ENCODE data around the gene KATNAL2. TPM values are rescaled to one million over a fixed set of nuclear protein-coding genes. Genes with fewer than 3 reads are reported as not detected.

The KATNAL2 gene
- total RNA-seq (2.2 TPM), polyA plus RNA-seq (6.5 TPM)
- long read RNA-seq, donor 1, result 0 reads
- long read RNA-seq, donor 2, result 0 reads
- long read RNA-seq, donor 3, result 0 reads
- long read RNA-seq, donor 4, result 0 reads
- long read RNA-seq, donor 5, result 0 reads
- long read RNA-seq, donor 6, result 0 reads
- long read RNA-seq, donor 7, result 0 reads
- long read RNA-seq, donor 8, result 0 reads
- long read RNA-seq, donor 9, result 0 reads
- long read RNA-seq, donor 10, result 0 reads

- Histone ChIP-seq H3K27me3 (ENCODE audit: control insufficient read depth in 2 of 2, insufficient read depth in 1 of 2, low read length in 1 of 2) (no peaks in the 10 kb centered on the region), H3K36me3 (ENCODE audit: control insufficient read depth in 2 of 2, insufficient read depth in 2 of 2, low read length in 1 of 2) (no peaks in the 10 kb centered on the region), H3K27ac (ENCODE audit: low read depth in 1 of 2, low read length in 1 of 2) (peak within 1 kb of the TSS; percentile 63 to 88), H3K9me3 (ENCODE audit: control insufficient read depth in 2 of 2, insufficient read depth in 1 of 2, low read length in 1 of 2) (no peaks in the 10 kb centered on the region), H3K4me3 (ENCODE audit: low read length in 2 of 2) (peak within 1 kb of the TSS; percentile 75 to 96), H3K4me1 (ENCODE audit: control insufficient read depth in 2 of 2, insufficient read depth in 2 of 2, low read length in 2 of 2) (peaks cover 8 to 13% of the 10 kb centered on the region in 2 donors)
- WGBS, result under 1% methylated on average over 107 of the region's 107 CpGs
- DNase-seq (ENCODE audit: low read depth in 6 of 9, low spot score in 9 of 9), result peak in 7 of 9 donors; percentile 54 to 89 (median 80)
These were observed at the start of gene KATNAL2, which contains the start of gene PIAS2 for GRCh38 chr18:46917108-46917802. TSS of gene KATNAL2 (plus strand) at chr18:46917602. CDS start at chr18:46946873, 29,271 bp downstream. TSS of gene PIAS2 (minus strand) at chr18:46917507. CDS start at chr18:46917345, 162 bp downstream.

- H3K36me3 ChIP-seq (ENCODE audit: control insufficient read depth in 2 of 2, insufficient read depth in 2 of 2, low read length in 1 of 2), result peaks cover 0 to 2% of the 10 kb centered on the region in 2 donors
- H3K27me3 ChIP-seq (ENCODE audit: control insufficient read depth in 2 of 2, insufficient read depth in 1 of 2, low read length in 1 of 2), result no peaks in the 10 kb centered on the region
- no peak for DNase-seq (ENCODE audit: low read depth in 6 of 9, low spot score in 9 of 9)
- no peak overlapping the region for H3K27ac ChIP-seq (ENCODE audit: low read depth in 1 of 2, low read length in 1 of 2)
- peaks cover 2 to 10% of the 10 kb centered on the region in 2 donors for H3K9me3 ChIP-seq (ENCODE audit: control insufficient read depth in 2 of 2, insufficient read depth in 1 of 2, low read length in 1 of 2)
- H3K4me3 ChIP-seq (ENCODE audit: low read length in 2 of 2), result no peak overlapping the region
- 98% methylated on average over 11 of the region's 11 CpGs for WGBS
- H3K4me1 ChIP-seq (ENCODE audit: control insufficient read depth in 2 of 2, insufficient read depth in 2 of 2, low read length in 2 of 2), result no peaks in the 10 kb centered on the region
These were observed 49.1 kb upstream of the KATNAL2 start for GRCh38 chr18:46868169-46868921.

- 91% methylated on average over 15 of the region's 15 CpGs for WGBS
- Histone ChIP-seq H3K27me3 (ENCODE audit: control insufficient read depth in 2 of 2, insufficient read depth in 1 of 2, low read length in 1 of 2) (no peaks in the 10 kb centered on the region), H3K9me3 (ENCODE audit: control insufficient read depth in 2 of 2, insufficient read depth in 1 of 2, low read length in 1 of 2) (peaks cover 3 to 11% of the 10 kb centered on the region in 2 donors), H3K36me3 (ENCODE audit: control insufficient read depth in 2 of 2, insufficient read depth in 2 of 2, low read length in 1 of 2) (peaks cover 0 to 4% of the 10 kb centered on the region in 2 donors), H3K4me1 (ENCODE audit: control insufficient read depth in 2 of 2, insufficient read depth in 2 of 2, low read length in 2 of 2) (no peaks in the 10 kb centered on the region), H3K27ac (ENCODE audit: low read depth in 1 of 2, low read length in 1 of 2) (peak overlapping the region in 1 of 2 donors; percentile 54), H3K4me3 (ENCODE audit: low read length in 2 of 2) (no peak overlapping the region)
- DNase-seq (ENCODE audit: low read depth in 6 of 9, low spot score in 9 of 9), result no peak
These were observed 39.9 kb upstream of the KATNAL2 start for GRCh38 chr18:46877329-46877987.

GRCh38 chr18:46883180-46883579, 34.2 kb upstream of the KATNAL2 start:
- H3K9me3 ChIP-seq (ENCODE audit: control insufficient read depth in 2 of 2, insufficient read depth in 1 of 2, low read length in 1 of 2), result no peaks in the 10 kb centered on the region
- DNase-seq (ENCODE audit: low read depth in 6 of 9, low spot score in 9 of 9), result no peak
- H3K27me3 ChIP-seq (ENCODE audit: control insufficient read depth in 2 of 2, insufficient read depth in 1 of 2, low read length in 1 of 2), result no peaks in the 10 kb centered on the region
- 99% methylated on average over 4 of the region's 4 CpGs for WGBS
- no peak overlapping the region for H3K27ac ChIP-seq (ENCODE audit: low read depth in 1 of 2, low read length in 1 of 2)
- H3K4me3 ChIP-seq (ENCODE audit: low read length in 2 of 2), result no peak overlapping the region
- no peaks in the 10 kb centered on the region for H3K36me3 ChIP-seq (ENCODE audit: control insufficient read depth in 2 of 2, insufficient read depth in 2 of 2, low read length in 1 of 2)
- H3K4me1 ChIP-seq (ENCODE audit: control insufficient read depth in 2 of 2, insufficient read depth in 2 of 2, low read length in 2 of 2), result no peaks in the 10 kb centered on the region

- peaks cover 2 to 4% of the 10 kb centered on the region in 2 donors for H3K9me3 ChIP-seq (ENCODE audit: control insufficient read depth in 2 of 2, insufficient read depth in 1 of 2, low read length in 1 of 2)
- DNase-seq (ENCODE audit: low read depth in 6 of 9, low spot score in 9 of 9), result no peak
- 94% methylated on average over 2 of the region's 2 CpGs for WGBS
- no peak overlapping the region for H3K27ac ChIP-seq (ENCODE audit: low read depth in 1 of 2, low read length in 1 of 2)
- H3K36me3 ChIP-seq (ENCODE audit: control insufficient read depth in 2 of 2, insufficient read depth in 2 of 2, low read length in 1 of 2), result peaks cover 10 to 17% of the 10 kb centered on the region in 2 donors
- H3K4me1 ChIP-seq (ENCODE audit: control insufficient read depth in 2 of 2, insufficient read depth in 2 of 2, low read length in 2 of 2), result no peaks in the 10 kb centered on the region
- no peaks in the 10 kb centered on the region for H3K27me3 ChIP-seq (ENCODE audit: control insufficient read depth in 2 of 2, insufficient read depth in 1 of 2, low read length in 1 of 2)
- H3K4me3 ChIP-seq (ENCODE audit: low read length in 2 of 2), result no peak overlapping the region
These were observed 30.5 kb upstream of the KATNAL2 start for GRCh38 chr18:46886893-46887292.

GRCh38 chr18:46888965-46889364, 28.4 kb upstream of the KATNAL2 start:
- peaks cover 10 to 17% of the 10 kb centered on the region in 2 donors for H3K36me3 ChIP-seq (ENCODE audit: control insufficient read depth in 2 of 2, insufficient read depth in 2 of 2, low read length in 1 of 2)
- peaks cover 2 to 4% of the 10 kb centered on the region in 2 donors for H3K9me3 ChIP-seq (ENCODE audit: control insufficient read depth in 2 of 2, insufficient read depth in 1 of 2, low read length in 1 of 2)
- no peaks in the 10 kb centered on the region for H3K4me1 ChIP-seq (ENCODE audit: control insufficient read depth in 2 of 2, insufficient read depth in 2 of 2, low read length in 2 of 2)
- no peak for DNase-seq (ENCODE audit: low read depth in 6 of 9, low spot score in 9 of 9)
- no peak overlapping the region for H3K27ac ChIP-seq (ENCODE audit: low read depth in 1 of 2, low read length in 1 of 2)
- no peak overlapping the region for H3K4me3 ChIP-seq (ENCODE audit: low read length in 2 of 2)
- WGBS, result 94% methylated on average over 1 of the region's 1 CpG
- H3K27me3 ChIP-seq (ENCODE audit: control insufficient read depth in 2 of 2, insufficient read depth in 1 of 2, low read length in 1 of 2), result no peaks in the 10 kb centered on the region

- Histone ChIP-seq H3K27me3 (ENCODE audit: control insufficient read depth in 2 of 2, insufficient read depth in 1 of 2, low read length in 1 of 2) (no peaks in the 10 kb centered on the region), H3K9me3 (ENCODE audit: control insufficient read depth in 2 of 2, insufficient read depth in 1 of 2, low read length in 1 of 2) (peaks cover 2 to 4% of the 10 kb centered on the region in 2 donors), H3K36me3 (ENCODE audit: control insufficient read depth in 2 of 2, insufficient read depth in 2 of 2, low read length in 1 of 2) (peaks cover 10 to 19% of the 10 kb centered on the region in 2 donors), H3K4me1 (ENCODE audit: control insufficient read depth in 2 of 2, insufficient read depth in 2 of 2, low read length in 2 of 2) (no peaks in the 10 kb centered on the region), H3K27ac (ENCODE audit: low read depth in 1 of 2, low read length in 1 of 2) (no peak overlapping the region), H3K4me3 (ENCODE audit: low read length in 2 of 2) (no peak overlapping the region)
- WGBS, result 67% methylated on average over 3 of the region's 3 CpGs
- DNase-seq (ENCODE audit: low read depth in 6 of 9, low spot score in 9 of 9), result no peak
These were observed 25.6 kb upstream of the KATNAL2 start for GRCh38 chr18:46891742-46892214.

- Histone ChIP-seq H3K9me3 (ENCODE audit: control insufficient read depth in 2 of 2, insufficient read depth in 1 of 2, low read length in 1 of 2) (peaks cover 2 to 4% of the 10 kb centered on the region in 2 donors), H3K27me3 (ENCODE audit: control insufficient read depth in 2 of 2, insufficient read depth in 1 of 2, low read length in 1 of 2) (no peaks in the 10 kb centered on the region), H3K27ac (ENCODE audit: low read depth in 1 of 2, low read length in 1 of 2) (no peak overlapping the region), H3K4me1 (ENCODE audit: control insufficient read depth in 2 of 2, insufficient read depth in 2 of 2, low read length in 2 of 2) (no peaks in the 10 kb centered on the region), H3K36me3 (ENCODE audit: control insufficient read depth in 2 of 2, insufficient read depth in 2 of 2, low read length in 1 of 2) (peaks cover 10 to 19% of the 10 kb centered on the region in 2 donors), H3K4me3 (ENCODE audit: low read length in 2 of 2) (no peak overlapping the region)
- 100% methylated on average over 1 of the region's 1 CpG for WGBS
- no peak for DNase-seq (ENCODE audit: low read depth in 6 of 9, low spot score in 9 of 9)
These were observed 24.6 kb upstream of the KATNAL2 start for GRCh38 chr18:46892842-46893241.

Data from thymus (tissue), 14 donors.